HG03025 (cell line): ENCODE data around the gene PSMG4.

Source experiments
- ATAC-seq: cut with Tn5 transposase; IDR thresholded peaks from one replicate; pipeline ENCODE4 v1.9.1; 2021; ENCODE audit warnings: mild to moderate bottlenecking, moderate library complexity; ENCODE audit not compliant: unreplicated experiment, low FRiP score

PSMG4 gene

GRCh38 chr6:3304500-3305215, 45.9 kb downstream of the PSMG4 start:
- no peak for ATAC-seq

GRCh38 chr6:3305216-3305565, 46.4 kb downstream of the PSMG4 start:
- no peak for ATAC-seq

GRCh38 chr6:3305831-3306230, 47.1 kb downstream of the PSMG4 start:
- no peak for ATAC-seq

GRCh38 chr6:3306848-3307247, 48.1 kb downstream of the PSMG4 start:
- ATAC-seq: no peak

- ATAC-seq: no peak
These were observed 48.7 kb downstream of the PSMG4 start for GRCh38 chr6:3307436-3307835.

GRCh38 chr6:3308106-3308505, 49.4 kb downstream of the PSMG4 start:
- no peak for ATAC-seq

- ATAC-seq: no peak
These were observed 50.8 kb downstream of the PSMG4 start for GRCh38 chr6:3309391-3310050.

GRCh38 chr6:3310051-3310448, 51.3 kb downstream of the PSMG4 start:
- no peak for ATAC-seq

GRCh38 chr6:3310703-3311102, 52.0 kb downstream of the PSMG4 start:
- ATAC-seq: no peak

GRCh38 chr6:3311826-3312225, 53.1 kb downstream of the PSMG4 start:
- no peak for ATAC-seq

GRCh38 chr6:3312604-3313231, 54.0 kb downstream of the PSMG4 start:
- ATAC-seq: no peak

GRCh38 chr6:3314176-3314575, 55.4 kb downstream of the PSMG4 start:
- ATAC-seq: no peak

GRCh38 chr6:3314621-3315467, 56.1 kb downstream of the PSMG4 start:
- ATAC-seq: no peak

- ATAC-seq: no peak
These were observed 57.1 kb downstream of the PSMG4 start for GRCh38 chr6:3315841-3316240.

GRCh38 chr6:3316331-3316730, 57.6 kb downstream of the PSMG4 start:
- no peak for ATAC-seq

GRCh38 chr6:3316818-3317217, 58.1 kb downstream of the PSMG4 start:
- no peak for ATAC-seq
